Fibroblast of pulmonary artery (primary cell): ENCODE measurements around the gene POLN.
A peak's percentile ranks its signal among the peaks of the same experiment; 100 is the strongest.
"Not testable (repeated sequence)": the region's sequence is repeated elsewhere in the genome, so short reads cannot be mapped to it uniquely, and the experiment has no call there.

Experiments
- DNase-seq: peaks from one replicate; pipeline ENCODE4 v3.0.0-alpha.2; 2010; ENCODE audit warnings: low read depth
- H3K4me3 ChIP-seq: replicated peaks from 2 replicates; pipeline ENCODE4 v1.5.1; 2011; ENCODE audit warnings: low read depth, mild to moderate bottlenecking, control low read depth, low read length, moderate library complexity
- TF ChIP-seq, protein P1 (sequence below): IDR thresholded peaks from 2 replicates; pipeline ENCODE4 v1.5.1; 2011; ENCODE audit warnings: mild to moderate bottlenecking, control low read depth, low read length, inconsistent platforms; ENCODE audit errors: missing control alignments

Gene POLN

GRCh38 chr4:2281575-2282343 lies 39.8 kb upstream of the POLN start:
- DNase-seq: peak; percentile 10
- H3K4me3 ChIP-seq: no peak overlapping the region
- TF ChIP-seq, protein P1, sequence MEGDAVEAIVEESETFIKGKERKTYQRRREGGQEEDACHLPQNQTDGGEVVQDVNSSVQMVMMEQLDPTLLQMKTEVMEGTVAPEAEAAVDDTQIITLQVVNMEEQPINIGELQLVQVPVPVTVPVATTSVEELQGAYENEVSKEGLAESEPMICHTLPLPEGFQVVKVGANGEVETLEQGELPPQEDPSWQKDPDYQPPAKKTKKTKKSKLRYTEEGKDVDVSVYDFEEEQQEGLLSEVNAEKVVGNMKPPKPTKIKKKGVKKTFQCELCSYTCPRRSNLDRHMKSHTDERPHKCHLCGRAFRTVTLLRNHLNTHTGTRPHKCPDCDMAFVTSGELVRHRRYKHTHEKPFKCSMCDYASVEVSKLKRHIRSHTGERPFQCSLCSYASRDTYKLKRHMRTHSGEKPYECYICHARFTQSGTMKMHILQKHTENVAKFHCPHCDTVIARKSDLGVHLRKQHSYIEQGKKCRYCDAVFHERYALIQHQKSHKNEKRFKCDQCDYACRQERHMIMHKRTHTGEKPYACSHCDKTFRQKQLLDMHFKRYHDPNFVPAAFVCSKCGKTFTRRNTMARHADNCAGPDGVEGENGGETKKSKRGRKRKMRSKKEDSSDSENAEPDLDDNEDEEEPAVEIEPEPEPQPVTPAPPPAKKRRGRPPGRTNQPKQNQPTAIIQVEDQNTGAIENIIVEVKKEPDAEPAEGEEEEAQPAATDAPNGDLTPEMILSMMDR: peak; percentile 24

GRCh38 chr4:2280531-2281300 lies 38.8 kb upstream of the POLN start:
- DNase-seq: no peak
- no peak overlapping the region for H3K4me3 ChIP-seq
- TF ChIP-seq, protein P1: no peak

GRCh38 chr4:2277956-2278355 lies 36.0 kb upstream of the POLN start:
- no peak overlapping the region for H3K4me3 ChIP-seq
- DNase-seq: no peak
- TF ChIP-seq, protein P1: no peak

GRCh38 chr4:2276581-2277325 lies 34.8 kb upstream of the POLN start:
- no peak for DNase-seq
- TF ChIP-seq, protein P1: no peak
- H3K4me3 ChIP-seq: no peak overlapping the region

- no peak overlapping the region for H3K4me3 ChIP-seq
Measured at GRCh38 chr4:2275546-2276251, 33.8 kb upstream of the POLN start.

DNA sequence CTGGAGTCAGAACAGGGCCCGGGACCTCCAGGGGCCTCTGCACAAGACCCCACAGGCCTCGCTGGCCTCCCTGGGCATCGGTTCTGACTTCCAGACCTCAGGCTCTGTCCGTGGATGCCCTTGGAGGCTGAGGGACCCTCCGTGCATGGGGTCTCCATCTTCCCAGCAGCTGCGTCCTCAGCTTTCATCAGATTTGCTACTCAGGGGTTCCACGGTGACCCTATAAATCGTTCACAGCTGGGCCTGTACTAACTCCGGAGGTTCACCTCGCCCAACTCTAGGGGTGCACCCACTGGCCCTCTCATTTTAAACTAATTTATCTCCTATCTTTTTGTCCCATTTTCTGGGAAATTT lies 33.1 kb upstream of the POLN start:
- not testable (repeated sequence) for H3K4me3 ChIP-seq, DNase-seq

More at GRCh38 chr4:2275546-2276251, 33.8 kb upstream of the POLN start:
- TF ChIP-seq, protein P1: no peak
- no peak for DNase-seq
